Measurements from ENCODE around the gene PIN1. TPM values are rescaled to one million over a fixed set of nuclear protein-coding genes. Genes with fewer than 3 reads are reported as not detected.

The PIN1 gene
- total RNA-seq, 3 donors from 2014 or later (not counting 1 experiment from before 2014, with no cell fraction given): 68.3 to 82.6 (median 74.8) TPM

DNA sequence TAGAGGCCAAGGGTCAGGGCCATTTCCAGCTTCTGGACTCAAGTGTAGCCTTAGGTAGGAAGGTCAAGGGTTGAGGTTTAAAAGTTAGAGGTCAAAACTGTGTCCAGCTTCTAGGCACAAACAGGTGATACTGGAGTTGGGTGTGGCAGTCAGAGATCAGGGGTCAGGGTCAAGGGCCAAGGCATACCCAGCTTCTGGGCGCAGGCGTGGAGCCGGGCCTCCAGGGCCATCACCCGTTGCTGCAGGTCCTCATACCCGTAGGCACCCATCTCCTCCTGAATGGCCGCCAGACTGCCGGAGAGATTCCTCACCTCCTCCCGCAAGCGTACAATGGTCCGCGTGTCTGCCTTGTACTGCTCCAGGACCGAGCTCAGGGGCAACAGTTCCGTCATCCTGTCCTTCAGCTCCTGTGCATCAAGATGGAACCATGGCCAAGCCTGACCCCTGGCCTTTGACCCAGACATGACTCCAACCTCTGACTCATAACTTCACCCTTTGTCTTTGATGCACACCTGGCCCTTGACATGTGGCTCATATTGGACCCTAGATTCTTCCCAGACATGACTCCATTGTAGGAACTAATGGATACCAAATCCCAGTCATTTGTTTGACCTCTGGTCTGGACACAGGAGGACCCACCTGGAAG is 22.1 kb downstream of the PIN1 start:
- Histone ChIP-seq H3K4me1 (ENCODE audit: control insufficient read depth, insufficient read depth, low read length) (peaks cover 30% of the 10 kb centered on the region), H3K27me3 (ENCODE audit: control insufficient read depth, insufficient read depth, low read length) (no peaks in the 10 kb centered on the region), H3K9me3 (ENCODE audit: control insufficient read depth, insufficient read depth, low read length) (no peaks in the 10 kb centered on the region), H3K4me3 (ENCODE audit: low read length) (no peak overlapping the region), H3K36me3 (ENCODE audit: control insufficient read depth, insufficient read depth, low read length) (peaks cover 2% of the 10 kb centered on the region), H3K27ac (ENCODE audit: low read length) (peak overlapping the region; percentile 49)
- no peaks in the 10 kb centered on the region for H3K27me3 Mint-ChIP-seq (ENCODE audit: low read depth in 2 of 2)
- no peaks in the 10 kb centered on the region for H3K36me3 Mint-ChIP-seq
- peak overlapping the region; percentile 88 for H3K4me3 Mint-ChIP-seq
- H3K4me1 Mint-ChIP-seq: peaks cover 30 to 54% of the 10 kb centered on the region in 2 donors
- H3K9me3 Mint-ChIP-seq: no peaks in the 10 kb centered on the region
- intact Hi-C loops (cut with micrococcal nuclease): no loop called here
- DNase-seq (no peak), ATAC-seq (no peak)
- peak overlapping the region; percentile 90 to 92 for H3K27ac Mint-ChIP-seq
- TF ChIP-seq, protein P1, sequence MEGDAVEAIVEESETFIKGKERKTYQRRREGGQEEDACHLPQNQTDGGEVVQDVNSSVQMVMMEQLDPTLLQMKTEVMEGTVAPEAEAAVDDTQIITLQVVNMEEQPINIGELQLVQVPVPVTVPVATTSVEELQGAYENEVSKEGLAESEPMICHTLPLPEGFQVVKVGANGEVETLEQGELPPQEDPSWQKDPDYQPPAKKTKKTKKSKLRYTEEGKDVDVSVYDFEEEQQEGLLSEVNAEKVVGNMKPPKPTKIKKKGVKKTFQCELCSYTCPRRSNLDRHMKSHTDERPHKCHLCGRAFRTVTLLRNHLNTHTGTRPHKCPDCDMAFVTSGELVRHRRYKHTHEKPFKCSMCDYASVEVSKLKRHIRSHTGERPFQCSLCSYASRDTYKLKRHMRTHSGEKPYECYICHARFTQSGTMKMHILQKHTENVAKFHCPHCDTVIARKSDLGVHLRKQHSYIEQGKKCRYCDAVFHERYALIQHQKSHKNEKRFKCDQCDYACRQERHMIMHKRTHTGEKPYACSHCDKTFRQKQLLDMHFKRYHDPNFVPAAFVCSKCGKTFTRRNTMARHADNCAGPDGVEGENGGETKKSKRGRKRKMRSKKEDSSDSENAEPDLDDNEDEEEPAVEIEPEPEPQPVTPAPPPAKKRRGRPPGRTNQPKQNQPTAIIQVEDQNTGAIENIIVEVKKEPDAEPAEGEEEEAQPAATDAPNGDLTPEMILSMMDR (IDR thresholded peaks at IDR 0.05): no peak
- 96% methylated on average over 13 of the region's 13 CpGs for WGBS (ENCODE audit: insufficient coverage)

DNA sequence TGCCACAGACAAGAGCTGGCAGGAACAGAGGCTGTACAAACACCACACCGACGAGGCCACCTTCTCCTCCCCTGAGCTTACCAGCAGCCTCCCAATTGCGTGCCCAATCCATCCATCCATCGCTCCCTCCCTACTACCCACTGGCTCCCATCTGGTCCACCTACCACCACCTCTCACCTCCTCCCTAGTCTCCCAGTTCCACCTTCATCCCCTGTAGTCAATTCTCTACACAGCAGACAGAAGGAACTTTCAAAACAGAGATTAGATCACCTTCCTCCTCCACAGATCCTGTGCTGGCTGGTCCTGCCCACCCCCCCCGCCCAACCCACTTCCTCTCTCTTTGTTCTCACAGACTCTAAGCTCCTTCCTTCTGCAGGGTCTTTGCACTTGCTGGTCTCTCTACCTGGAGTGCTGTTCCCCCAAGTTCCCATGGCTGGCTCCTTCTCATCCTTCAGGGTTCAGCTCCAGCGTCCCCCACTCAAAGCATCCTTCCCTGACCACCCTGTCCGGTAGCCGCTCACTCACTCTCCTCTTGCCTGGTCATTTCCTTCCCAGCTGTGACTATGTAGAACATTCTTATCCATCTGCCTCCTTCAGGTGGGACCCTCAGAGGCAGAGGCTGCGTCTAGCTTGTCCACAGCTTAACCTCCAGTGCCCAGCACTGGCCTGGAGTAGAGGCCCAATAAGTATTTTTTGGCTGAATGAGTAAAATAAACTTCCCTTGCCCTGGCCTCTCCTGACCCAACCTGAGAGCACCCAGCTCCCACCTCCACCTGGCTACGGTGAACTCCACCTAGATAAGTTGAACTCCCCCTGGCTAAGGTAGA is 23.0 kb downstream of the PIN1 start:
- Mint-ChIP-seq H3K4me1 (peaks cover 34 to 52% of the 10 kb centered on the region in 2 donors), H3K4me3 (peak overlapping the region; percentile 88), H3K36me3 (no peaks in the 10 kb centered on the region), H3K27ac (peak overlapping the region; percentile 90 to 92), H3K27me3 (ENCODE audit: low read depth in 2 of 2) (no peaks in the 10 kb centered on the region), H3K9me3 (no peaks in the 10 kb centered on the region)
- no peaks in the 10 kb centered on the region for H3K9me3 ChIP-seq (ENCODE audit: control insufficient read depth, insufficient read depth, low read length)
- intact Hi-C loops (cut with micrococcal nuclease): no loop called here
- H3K4me3 ChIP-seq (ENCODE audit: low read length): no peak overlapping the region
- no peaks in the 10 kb centered on the region for H3K27me3 ChIP-seq (ENCODE audit: control insufficient read depth, insufficient read depth, low read length)
- TF ChIP-seq, protein P1 (IDR thresholded peaks at IDR 0.05): no peak
- ATAC-seq: peak; percentile 43 to 73 (median 55)
- WGBS (ENCODE audit: insufficient coverage): 42% methylated on average over 10 of the region's 10 CpGs
- H3K36me3 ChIP-seq (ENCODE audit: control insufficient read depth, insufficient read depth, low read length): peaks cover 2% of the 10 kb centered on the region
- DNase-seq: peak in 1 of 2 donors; percentile 76
- peak overlapping the region; percentile 71 for H3K27ac ChIP-seq (ENCODE audit: low read length)
- H3K4me1 ChIP-seq (ENCODE audit: control insufficient read depth, insufficient read depth, low read length): peaks cover 35% of the 10 kb centered on the region

- Mint-ChIP-seq H3K4me3 (peak overlapping the region; percentile 88), H3K36me3 (no peaks in the 10 kb centered on the region), H3K27ac (peak overlapping the region; percentile 90 to 92), H3K4me1 (peaks cover 37 to 50% of the 10 kb centered on the region in 2 donors), H3K9me3 (no peaks in the 10 kb centered on the region), H3K27me3 (ENCODE audit: low read depth in 2 of 2) (no peaks in the 10 kb centered on the region)
- no peak for ATAC-seq
- Histone ChIP-seq H3K9me3 (ENCODE audit: control insufficient read depth, insufficient read depth, low read length) (no peaks in the 10 kb centered on the region), H3K27me3 (ENCODE audit: control insufficient read depth, insufficient read depth, low read length) (no peaks in the 10 kb centered on the region), H3K4me3 (ENCODE audit: low read length) (no peak overlapping the region), H3K36me3 (ENCODE audit: control insufficient read depth, insufficient read depth, low read length) (peaks cover 2% of the 10 kb centered on the region), H3K4me1 (ENCODE audit: control insufficient read depth, insufficient read depth, low read length) (peaks cover 35% of the 10 kb centered on the region), H3K27ac (ENCODE audit: low read length) (peak overlapping the region; percentile 71)
- TF ChIP-seq, protein P1 (IDR thresholded peaks at IDR 0.05): no peak
- no peak for DNase-seq
- intact Hi-C loops (cut with micrococcal nuclease): no loop called here
These were observed 23.6 kb downstream of the PIN1 start for GRCh38 chr19:9858766-9859165.

Data from natural killer cell (primary cell).